Astrocyte (in vitro differentiated cells and primary cell): ENCODE results near the gene DNAH17. TPM values are rescaled to one million over a fixed set of nuclear protein-coding genes. Genes with fewer than 3 reads are reported as not detected.

ENCODE experiments used
- DNase-seq: peaks from one replicate; pipeline ENCODE4 v3.0.0-alpha.2; 2010; ENCODE audit warnings: low read depth
- FAIRE-seq: peaks from 2 replicates; lab custom pipeline; 2011; peaks lifted over from hg19 to GRCh38; lab: Jason Lieb, UNC
- H2AFZ ChIP-seq: 2 replicates; pipeline ENCODE4 v1.6.0; 2012; ENCODE audit warnings: low read depth, low read length, inconsistent platforms
- H3K27ac ChIP-seq: 2 replicates; pipeline ENCODE4 v1.5.1; 2011; ENCODE audit warnings: low read depth, low read length, inconsistent platforms
- H3K27me3 ChIP-seq: 2 replicates; pipeline ENCODE4 v1.6.0; 2011; ENCODE audit warnings: low read length, inconsistent platforms; ENCODE audit not compliant: insufficient read depth
- H3K36me3 ChIP-seq: 2 replicates; pipeline ENCODE4 v1.5.1; 2011; ENCODE audit warnings: low read length, inconsistent platforms; ENCODE audit not compliant: insufficient read depth
- H3K4me1 ChIP-seq: 2 replicates; pipeline ENCODE4 v1.5.1; 2011; ENCODE audit warnings: low read length, inconsistent platforms; ENCODE audit not compliant: insufficient read depth
- H3K4me2 ChIP-seq: 2 replicates; pipeline ENCODE4 v1.6.0; 2012; ENCODE audit warnings: low read length, inconsistent platforms
- H3K4me3 ChIP-seq: 2 replicates; pipeline ENCODE4 v1.5.1; 2011; ENCODE audit warnings: low read depth, mild to moderate bottlenecking, low read length, inconsistent platforms; ENCODE audit not compliant: insufficient read depth
- H3K79me2 ChIP-seq: 2 replicates; pipeline ENCODE4 v1.6.0; 2012; ENCODE audit warnings: mild to moderate bottlenecking, low read length, inconsistent platforms; ENCODE audit not compliant: insufficient read depth
- H3K9ac ChIP-seq: 2 replicates; pipeline ENCODE4 v1.6.0; 2012; ENCODE audit warnings: mild to moderate bottlenecking, low read length, inconsistent platforms
- H3K9me3 ChIP-seq: 2 replicates; pipeline ENCODE4 v1.5.1; 2012; ENCODE audit warnings: low read depth, mild to moderate bottlenecking, low read length, inconsistent platforms; ENCODE audit not compliant: insufficient read depth
- H4K20me1 ChIP-seq: 2 replicates; pipeline ENCODE4 v1.6.0; 2012; ENCODE audit warnings: low read length, inconsistent platforms; ENCODE audit not compliant: insufficient read depth
- H3K27ac Mint-ChIP-seq: one replicate; pipeline ENCODE4 v1.8.0; 2021; ENCODE audit warnings: mild to moderate bottlenecking, mixed read lengths; ENCODE audit not compliant: unreplicated experiment
- H3K27me3 Mint-ChIP-seq: one replicate; pipeline ENCODE4 v1.8.0; 2021; ENCODE audit warnings: low read depth, mixed read lengths; ENCODE audit not compliant: unreplicated experiment
- H3K36me3 Mint-ChIP-seq: one replicate; pipeline ENCODE4 v1.8.0; 2021; ENCODE audit warnings: low read depth, mixed read lengths; ENCODE audit not compliant: unreplicated experiment
- H3K4me1 Mint-ChIP-seq: one replicate; pipeline ENCODE4 v1.8.0; 2021; ENCODE audit warnings: low read depth, mixed read lengths; ENCODE audit not compliant: unreplicated experiment
- H3K4me3 Mint-ChIP-seq: one replicate; pipeline ENCODE4 v1.8.0; 2021; ENCODE audit warnings: mild to moderate bottlenecking, moderate library complexity, mixed read lengths; ENCODE audit not compliant: unreplicated experiment
- H3K9me3 Mint-ChIP-seq: one replicate; pipeline ENCODE4 v1.8.0; 2021; ENCODE audit warnings: mild to moderate bottlenecking, mixed read lengths; ENCODE audit not compliant: unreplicated experiment
- EZH2 ChIP-seq: IDR thresholded peaks from 2 replicates; pipeline ENCODE4 v1.6.1; 2012; ENCODE audit warnings: mild to moderate bottlenecking, low read length, inconsistent platforms; ENCODE audit not compliant: insufficient read depth
- total RNA-seq: library from RNA; stranded (reverse); gene quantifications from 2 replicates; pipeline ENCODE4 v1.2.1, GENCODE V29; 2021
- TF ChIP-seq, protein P1 (sequence below): IDR thresholded peaks from 2 replicates; pipeline ENCODE4 v1.5.1; 2011; ENCODE audit warnings: low read depth, mild to moderate bottlenecking, inconsistent platforms, low read length, moderate library complexity; ENCODE audit not compliant: insufficient read depth

The DNAH17 gene
- total RNA-seq, 1 donor from 2014 or later = 0.14 TPM

DNA sequence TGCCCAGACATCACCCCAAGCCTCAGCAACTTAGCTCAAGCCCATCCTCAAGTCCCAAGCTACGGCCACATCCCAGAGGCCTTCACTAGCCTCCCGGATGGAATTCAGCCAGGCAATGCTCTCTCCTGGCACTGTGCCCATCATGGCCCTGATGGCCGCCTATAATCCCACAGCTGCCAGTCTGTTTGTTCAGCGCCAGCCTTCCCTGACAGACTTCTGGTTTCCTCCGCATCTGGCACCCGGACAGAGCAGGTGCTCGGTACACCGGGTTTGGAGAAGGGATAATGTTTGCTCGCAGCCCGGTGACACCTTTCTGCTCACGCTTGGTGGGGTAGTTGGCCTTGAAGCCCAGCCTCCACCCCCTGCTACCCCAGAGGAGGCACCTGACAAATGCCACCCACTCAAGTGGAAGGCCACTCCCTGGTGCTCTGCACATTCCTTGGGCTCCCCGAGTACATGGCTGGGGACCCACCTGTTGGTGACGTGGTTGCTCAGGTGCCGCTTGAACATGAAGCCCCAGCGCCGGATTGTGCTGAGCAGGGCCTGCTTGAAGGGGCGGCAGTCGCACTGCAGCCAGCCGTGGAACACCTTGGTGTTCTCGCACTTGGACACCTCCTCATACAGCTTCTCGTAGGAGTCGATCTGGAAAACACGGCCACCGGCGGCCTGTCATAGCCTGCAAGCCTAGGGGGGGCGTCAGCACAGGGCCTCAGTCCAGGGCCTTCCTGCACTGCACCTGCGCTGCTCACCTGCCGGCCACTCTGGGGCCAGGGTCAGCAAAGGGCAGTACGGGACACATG, 47.1 kb downstream of the DNAH17 start:
- no peak overlapping the region for H2AFZ ChIP-seq
- H3K36me3 ChIP-seq = no peaks in the 10 kb centered on the region
- no peak for TF ChIP-seq EZH2
- TF ChIP-seq, protein P1, sequence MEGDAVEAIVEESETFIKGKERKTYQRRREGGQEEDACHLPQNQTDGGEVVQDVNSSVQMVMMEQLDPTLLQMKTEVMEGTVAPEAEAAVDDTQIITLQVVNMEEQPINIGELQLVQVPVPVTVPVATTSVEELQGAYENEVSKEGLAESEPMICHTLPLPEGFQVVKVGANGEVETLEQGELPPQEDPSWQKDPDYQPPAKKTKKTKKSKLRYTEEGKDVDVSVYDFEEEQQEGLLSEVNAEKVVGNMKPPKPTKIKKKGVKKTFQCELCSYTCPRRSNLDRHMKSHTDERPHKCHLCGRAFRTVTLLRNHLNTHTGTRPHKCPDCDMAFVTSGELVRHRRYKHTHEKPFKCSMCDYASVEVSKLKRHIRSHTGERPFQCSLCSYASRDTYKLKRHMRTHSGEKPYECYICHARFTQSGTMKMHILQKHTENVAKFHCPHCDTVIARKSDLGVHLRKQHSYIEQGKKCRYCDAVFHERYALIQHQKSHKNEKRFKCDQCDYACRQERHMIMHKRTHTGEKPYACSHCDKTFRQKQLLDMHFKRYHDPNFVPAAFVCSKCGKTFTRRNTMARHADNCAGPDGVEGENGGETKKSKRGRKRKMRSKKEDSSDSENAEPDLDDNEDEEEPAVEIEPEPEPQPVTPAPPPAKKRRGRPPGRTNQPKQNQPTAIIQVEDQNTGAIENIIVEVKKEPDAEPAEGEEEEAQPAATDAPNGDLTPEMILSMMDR = no peak
- Mint-ChIP-seq H3K4me1 (no peaks in the 10 kb centered on the region), H3K4me3 (no peak overlapping the region), H3K27ac (no peak overlapping the region), H3K27me3 (peaks cover 14% of the 10 kb centered on the region), H3K9me3 (peaks cover 5% of the 10 kb centered on the region), H3K36me3 (no peaks in the 10 kb centered on the region)
- FAIRE-seq (no peak), DNase-seq (no peak)
- H3K27me3 ChIP-seq = no peaks in the 10 kb centered on the region
- no peak overlapping the region for H3K27ac ChIP-seq
- no peaks in the 10 kb centered on the region for H4K20me1 ChIP-seq
- H3K4me1 ChIP-seq = no peaks in the 10 kb centered on the region
- H3K9me3 ChIP-seq = no peaks in the 10 kb centered on the region
- H3K4me3 ChIP-seq = no peak overlapping the region
- H3K9ac ChIP-seq = no peak overlapping the region
- H3K4me2 ChIP-seq = no peak overlapping the region
- no peaks in the 10 kb centered on the region for H3K79me2 ChIP-seq

DNA sequence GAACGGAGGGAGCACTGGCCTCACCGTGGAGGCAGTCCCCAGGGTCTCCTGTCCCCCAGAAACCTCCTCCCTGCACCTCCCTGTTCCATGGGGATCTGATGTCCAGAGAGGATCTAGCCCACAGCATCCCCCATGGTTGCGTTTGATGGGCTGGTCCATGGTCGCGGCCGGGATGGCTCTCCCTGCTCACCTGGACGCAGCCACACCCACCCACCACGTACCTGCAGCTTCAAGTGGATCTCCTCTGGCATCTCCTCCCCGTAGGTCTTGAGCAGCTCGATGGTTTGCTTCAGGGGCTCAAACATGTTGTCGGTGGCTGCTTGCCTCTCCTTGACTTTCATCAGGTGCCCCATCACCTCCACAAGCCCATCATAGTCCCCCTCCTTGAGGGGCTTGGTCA, 47.9 kb downstream of the DNAH17 start:
- H3K9me3 Mint-ChIP-seq = peaks cover 5% of the 10 kb centered on the region
- H3K4me3 ChIP-seq = no peak overlapping the region
- H3K27ac ChIP-seq = no peak overlapping the region
- no peak for DNase-seq
- no peaks in the 10 kb centered on the region for H3K4me1 Mint-ChIP-seq
- H3K9ac ChIP-seq = no peak overlapping the region
- H3K27ac Mint-ChIP-seq = no peak overlapping the region
- H3K27me3 ChIP-seq = no peaks in the 10 kb centered on the region
- no peak overlapping the region for H2AFZ ChIP-seq
- no peak for FAIRE-seq
- H3K36me3 Mint-ChIP-seq = no peaks in the 10 kb centered on the region
- no peaks in the 10 kb centered on the region for H3K36me3 ChIP-seq
- H3K9me3 ChIP-seq = no peaks in the 10 kb centered on the region
- no peaks in the 10 kb centered on the region for H3K79me2 ChIP-seq
- no peak overlapping the region for H3K4me3 Mint-ChIP-seq
- H3K4me2 ChIP-seq = no peak overlapping the region
- no peaks in the 10 kb centered on the region for H3K4me1 ChIP-seq
- H4K20me1 ChIP-seq = no peaks in the 10 kb centered on the region
- TF ChIP-seq, protein P1 = no peak
- H3K27me3 Mint-ChIP-seq = peaks cover 16% of the 10 kb centered on the region

DNA sequence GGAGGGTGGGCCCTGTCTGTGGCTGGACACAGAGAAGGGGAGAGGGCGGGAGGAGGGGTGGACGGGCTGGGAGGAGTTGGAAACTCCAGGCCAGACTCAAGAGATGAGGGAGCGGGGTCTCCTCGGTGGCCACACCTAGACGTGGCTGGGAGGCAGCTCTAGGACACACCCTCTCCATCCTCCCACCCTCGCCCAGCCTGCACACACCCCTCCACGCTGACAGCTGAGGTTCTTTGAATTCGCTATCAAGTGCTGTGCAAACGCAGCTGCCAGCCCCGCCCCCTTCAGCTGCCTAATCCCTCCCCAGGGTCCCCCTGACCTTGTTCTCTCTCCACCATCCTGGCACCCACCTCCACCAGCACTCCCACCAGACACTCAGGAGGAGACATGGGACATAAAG, 48.7 kb downstream of the DNAH17 start:
- H3K4me3 ChIP-seq = no peak overlapping the region
- no peaks in the 10 kb centered on the region for H3K79me2 ChIP-seq
- H3K27ac ChIP-seq = no peak overlapping the region
- no peaks in the 10 kb centered on the region for H3K9me3 ChIP-seq
- H3K4me1 ChIP-seq = no peaks in the 10 kb centered on the region
- no peak for DNase-seq
- no peak overlapping the region for H3K4me2 ChIP-seq
- Mint-ChIP-seq H3K27me3 (peaks cover 16% of the 10 kb centered on the region), H3K9me3 (peaks cover 5% of the 10 kb centered on the region), H3K36me3 (no peaks in the 10 kb centered on the region), H3K4me3 (no peak overlapping the region), H3K27ac (no peak overlapping the region), H3K4me1 (no peaks in the 10 kb centered on the region)
- H4K20me1 ChIP-seq = no peaks in the 10 kb centered on the region
- no peak overlapping the region for H2AFZ ChIP-seq
- TF ChIP-seq, protein P1 = no peak
- TF ChIP-seq EZH2 = no peak
- no peak for FAIRE-seq
- H3K9ac ChIP-seq = no peak overlapping the region
- H3K27me3 ChIP-seq = no peaks in the 10 kb centered on the region
- no peaks in the 10 kb centered on the region for H3K36me3 ChIP-seq
